Lung (tissue), 12 donors: Measurements from ENCODE around the gene HIRA. TPM values are rescaled to one million over a fixed set of nuclear protein-coding genes. Genes with fewer than 3 reads are reported as not detected.
A peak's percentile ranks its signal among the peaks of the same experiment; 100 is the strongest.

ENCODE experiments used
- ATAC-seq: fragments of 200-7000 bp; cut with Tn5 transposase; one replicate; pipeline ENCODE4 v1.9.1; 2020; ENCODE audit warnings: moderate number of reproducible peaks; ENCODE audit not compliant: insufficient read depth, low FRiP score
- DNase-seq, 3 donors: peaks; one replicate each; pipeline ENCODE4 v3.0.0-alpha.2; 2013 to 2017
- H3K27ac ChIP-seq, 2 donors: one replicate each; pipeline ENCODE4 v1.5.1; 2013; ENCODE audit warnings: mild to moderate bottlenecking in 2 of 2, moderate library complexity in 2 of 2, control low read depth in 1 of 2, inconsistent platforms in 1 of 2, low read depth in 1 of 2, low read length in 1 of 2
- H3K27me3 ChIP-seq, 3 donors: one replicate each; pipeline ENCODE4 v1.5.1; 2013; ENCODE audit warnings: low read length in 2 of 3; ENCODE audit not compliant: control insufficient read depth in 3 of 3, insufficient read depth in 3 of 3
- H3K36me3 ChIP-seq, 4 donors: one replicate each; pipeline ENCODE4 v1.5.1; 2013; ENCODE audit warnings: low read length in 4 of 4, mild to moderate bottlenecking in 1 of 4, moderate library complexity in 1 of 4; ENCODE audit not compliant: control insufficient read depth in 4 of 4, insufficient read depth in 4 of 4
- H3K4me1 ChIP-seq, 5 donors: one replicate each; pipeline ENCODE4 v1.5.1; 2013; ENCODE audit warnings: low read length in 5 of 5, mild to moderate bottlenecking in 2 of 5, moderate library complexity in 1 of 5; ENCODE audit not compliant: control insufficient read depth in 5 of 5, insufficient read depth in 5 of 5
- H3K4me3 ChIP-seq: one replicate; pipeline ENCODE4 v1.5.1; 2013; ENCODE audit warnings: mild to moderate bottlenecking, control low read depth, moderate library complexity
- H3K9ac ChIP-seq, 2 donors: one replicate each; pipeline ENCODE4 v1.5.1; 2013; ENCODE audit warnings: low read length in 2 of 2, control low read depth in 1 of 2; ENCODE audit not compliant: insufficient read depth in 1 of 2
- H3K9me3 ChIP-seq, 4 donors: one replicate each; pipeline ENCODE4 v1.5.1; 2013; ENCODE audit warnings: low read length in 3 of 4, mild to moderate bottlenecking in 1 of 4, moderate library complexity in 1 of 4; ENCODE audit not compliant: control insufficient read depth in 4 of 4, insufficient read depth in 3 of 4
- WGBS, 2 donors: extraction: QIAGEN DNeasy Blood & Tissue Kit; methylation state at CpG; one replicate each; pipeline ENCODE4 v1.1.7; 2013; 5-methylcytosine and 5-hydroxymethylcytosine counted together
- polyA plus RNA-seq, 2 donors: library from polyadenylated mRNA; stranded (reverse); fragments of 200-250 nt; gene quantifications; one replicate each; pipeline ENCODE4 v1.2.1, GENCODE V29; 2013
- total RNA-seq, 2 donors: library from RNA; depleted of rRNA in 1 of 2; stranded (reverse); fragments of >200 nt in 1 of 2; gene quantifications; one replicate each; pipeline ENCODE4 v1.2.1, GENCODE V29; 2014 to 2021
- TF ChIP-seq, protein P1 (sequence below): IDR thresholded peaks from 2 replicates; pipeline ENCODE4 v1.5.1; 2012; ENCODE audit warnings: mild to moderate bottlenecking; ENCODE audit errors: control extremely low read depth, extremely low read depth
- donor health status: control.
- donor health status: control.
- donor health status: Bipolar disorder and iron deficiency.
- donor health status: healthy.
- donor health status: DM: yes; HTN: yes; CAD: no.

HIRA gene
- total and polyA plus RNA-seq, 4 donors: 7.5 to 27.2 (median 17.3) TPM

DNA sequence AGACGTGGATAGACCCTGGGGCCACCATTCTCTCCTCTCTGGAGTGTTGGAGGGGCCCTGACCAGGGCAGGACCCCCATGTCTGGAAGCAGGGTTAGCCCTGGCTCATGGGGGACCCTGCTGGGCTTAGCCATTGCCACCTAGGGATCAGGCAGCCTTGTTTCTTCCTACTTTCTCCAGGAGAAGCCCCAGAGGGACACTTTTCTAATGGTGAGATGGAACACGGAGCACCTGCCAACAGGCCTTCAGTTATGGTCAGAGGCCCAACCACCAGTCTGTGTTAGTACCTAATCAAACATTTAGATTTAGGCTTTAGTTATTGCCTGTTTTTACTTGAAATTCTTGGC lies 17.9 kb upstream of the HIRA start:
- Histone ChIP-seq H3K4me1 (peaks cover 3 to 19% (median 10%) of the 10 kb centered on the region in 5 donors), H3K4me3 (no peak overlapping the region), H3K27me3 (no peaks in the 10 kb centered on the region), H3K36me3 (peaks cover 2 to 16% (median 10%) of the 10 kb centered on the region in 4 donors), H3K9ac (no peak overlapping the region), H3K9me3 (no peaks in the 10 kb centered on the region), H3K27ac (no peak overlapping the region)
- TF ChIP-seq, protein P1, sequence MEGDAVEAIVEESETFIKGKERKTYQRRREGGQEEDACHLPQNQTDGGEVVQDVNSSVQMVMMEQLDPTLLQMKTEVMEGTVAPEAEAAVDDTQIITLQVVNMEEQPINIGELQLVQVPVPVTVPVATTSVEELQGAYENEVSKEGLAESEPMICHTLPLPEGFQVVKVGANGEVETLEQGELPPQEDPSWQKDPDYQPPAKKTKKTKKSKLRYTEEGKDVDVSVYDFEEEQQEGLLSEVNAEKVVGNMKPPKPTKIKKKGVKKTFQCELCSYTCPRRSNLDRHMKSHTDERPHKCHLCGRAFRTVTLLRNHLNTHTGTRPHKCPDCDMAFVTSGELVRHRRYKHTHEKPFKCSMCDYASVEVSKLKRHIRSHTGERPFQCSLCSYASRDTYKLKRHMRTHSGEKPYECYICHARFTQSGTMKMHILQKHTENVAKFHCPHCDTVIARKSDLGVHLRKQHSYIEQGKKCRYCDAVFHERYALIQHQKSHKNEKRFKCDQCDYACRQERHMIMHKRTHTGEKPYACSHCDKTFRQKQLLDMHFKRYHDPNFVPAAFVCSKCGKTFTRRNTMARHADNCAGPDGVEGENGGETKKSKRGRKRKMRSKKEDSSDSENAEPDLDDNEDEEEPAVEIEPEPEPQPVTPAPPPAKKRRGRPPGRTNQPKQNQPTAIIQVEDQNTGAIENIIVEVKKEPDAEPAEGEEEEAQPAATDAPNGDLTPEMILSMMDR: no peak
- DNase-seq (no peak), ATAC-seq (no peak)
- 83 to 98% methylated on average over 2 of the region's 2 CpGs for WGBS, 2 donors

DNA sequence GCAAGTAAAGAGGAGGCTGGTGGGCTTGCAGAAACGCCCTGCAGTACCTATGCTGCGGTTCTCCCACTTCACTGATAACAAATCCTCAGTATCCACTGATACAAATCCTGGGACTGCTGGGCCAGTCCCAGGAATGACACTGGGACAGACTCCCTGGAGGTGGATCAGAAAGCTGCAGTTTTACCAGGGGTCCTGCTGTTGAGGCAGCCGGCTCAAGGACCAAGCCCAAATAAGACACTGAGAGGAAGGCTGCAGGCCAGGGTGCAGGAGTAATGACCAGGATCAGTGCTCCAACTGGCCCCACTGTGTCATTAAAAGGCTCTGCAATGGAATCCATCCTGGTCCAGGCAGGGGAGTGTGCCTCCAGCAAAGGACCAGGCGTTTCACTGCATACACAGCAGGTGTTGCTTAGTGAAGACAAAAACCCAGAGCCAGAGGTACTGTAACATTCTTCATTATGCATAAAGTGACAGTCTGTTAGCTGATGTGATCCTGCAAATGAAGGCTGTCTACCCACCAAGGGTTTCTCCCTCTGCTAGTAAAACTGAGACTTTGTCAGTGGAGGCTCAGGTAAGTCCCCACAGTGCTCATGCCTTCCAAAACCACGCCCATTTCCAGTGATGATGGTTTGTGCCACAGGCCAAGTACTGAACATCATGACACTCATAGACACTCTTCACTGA lies 17.3 kb upstream of the HIRA start:
- DNase-seq (no peak), ATAC-seq (no peak)
- no peak overlapping the region for H3K4me3 ChIP-seq
- H3K4me1 ChIP-seq: peaks cover 3 to 19% (median 10%) of the 10 kb centered on the region in 5 donors
- WGBS, 2 donors: 80 to 92% methylated on average over 5 of the region's 5 CpGs
- H3K9me3 ChIP-seq: no peaks in the 10 kb centered on the region
- no peak overlapping the region for H3K27ac ChIP-seq
- H3K36me3 ChIP-seq: peaks cover 2 to 16% (median 10%) of the 10 kb centered on the region in 4 donors
- H3K27me3 ChIP-seq: no peaks in the 10 kb centered on the region
- H3K9ac ChIP-seq: no peak overlapping the region
- TF ChIP-seq, protein P1: no peak

DNA sequence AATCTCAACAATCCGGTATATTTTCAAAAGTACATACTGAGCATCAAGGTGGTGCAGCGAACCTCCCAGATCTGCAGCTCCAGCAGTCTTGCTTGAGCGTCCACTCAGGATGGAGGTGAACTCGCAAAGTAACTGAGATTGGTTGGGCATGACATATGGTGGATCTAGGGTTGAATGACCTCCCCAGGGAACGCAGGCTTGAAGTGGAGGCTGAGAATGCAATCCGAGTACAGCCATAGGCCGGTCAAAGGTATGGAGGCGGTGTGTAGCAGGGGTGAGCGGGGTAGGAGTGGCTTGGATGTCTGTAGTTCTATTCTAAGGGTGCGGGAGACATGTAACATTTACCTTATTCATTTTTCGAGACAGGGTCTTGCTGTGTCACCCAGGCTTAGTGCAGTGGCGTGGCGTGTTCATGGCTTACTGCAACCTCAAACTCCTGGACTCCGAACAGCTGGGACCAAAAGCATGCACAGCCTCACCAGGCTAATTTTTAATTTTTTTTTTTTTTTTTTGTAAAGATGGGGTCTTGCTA lies 16.6 kb upstream of the HIRA start:
- Histone ChIP-seq H3K27ac (peak overlapping the region; percentile 96 to 99), H3K36me3 (peaks cover 2 to 14% (median 8%) of the 10 kb centered on the region in 4 donors), H3K4me1 (peaks cover 3 to 19% (median 10%) of the 10 kb centered on the region in 5 donors), H3K4me3 (peak overlapping the region; percentile 90), H3K9me3 (no peaks in the 10 kb centered on the region), H3K9ac (peak overlapping the region; percentile 63 to 67), H3K27me3 (no peaks in the 10 kb centered on the region)
- ATAC-seq: no peak
- 20 to 21% methylated on average over 14 of the region's 14 CpGs for WGBS, 2 donors
- TF ChIP-seq, protein P1: no peak
- peak; percentile 56 to 64 (median 60) for DNase-seq
